HG02852 (cell line): Measurements from ENCODE around the gene SNX3.

ENCODE experiments used
- ATAC-seq: cut with Tn5 transposase; IDR thresholded peaks from one replicate; pipeline ENCODE4 v1.9.1; 2021; ENCODE audit warnings: mild to moderate bottlenecking, moderate library complexity; ENCODE audit not compliant: unreplicated experiment

The SNX3 gene

DNA sequence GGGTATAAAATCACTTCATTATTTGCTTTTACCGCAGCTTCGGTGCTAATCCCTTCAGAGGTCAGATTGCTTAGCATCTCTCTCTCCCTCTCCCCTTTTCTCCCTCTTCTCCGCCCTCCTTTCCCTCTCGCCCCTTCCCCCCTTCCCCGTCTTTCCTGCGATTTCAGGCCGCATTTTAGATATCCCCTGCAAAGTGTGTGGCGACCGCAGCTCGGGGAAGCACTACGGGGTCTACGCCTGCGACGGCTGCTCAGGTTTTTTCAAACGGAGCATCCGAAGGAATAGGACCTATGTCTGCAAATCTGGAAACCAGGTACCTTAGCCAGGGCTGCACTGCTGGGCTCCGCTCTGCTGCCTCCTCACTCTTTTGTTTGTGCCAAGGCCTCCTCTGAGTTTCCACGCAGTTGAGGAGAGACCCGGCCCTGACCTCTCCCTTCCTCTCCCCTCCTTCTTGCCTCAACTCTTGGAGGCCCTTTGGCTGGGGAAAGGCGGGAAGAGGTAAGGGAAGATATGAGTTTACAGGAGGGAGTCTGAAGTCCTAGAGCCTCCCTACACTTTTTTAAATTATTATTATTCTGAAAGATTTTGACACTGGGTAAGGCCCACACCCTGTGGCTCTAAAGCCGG, 89.4 kb downstream of the SNX3 start:
- no peak for ATAC-seq

DNA sequence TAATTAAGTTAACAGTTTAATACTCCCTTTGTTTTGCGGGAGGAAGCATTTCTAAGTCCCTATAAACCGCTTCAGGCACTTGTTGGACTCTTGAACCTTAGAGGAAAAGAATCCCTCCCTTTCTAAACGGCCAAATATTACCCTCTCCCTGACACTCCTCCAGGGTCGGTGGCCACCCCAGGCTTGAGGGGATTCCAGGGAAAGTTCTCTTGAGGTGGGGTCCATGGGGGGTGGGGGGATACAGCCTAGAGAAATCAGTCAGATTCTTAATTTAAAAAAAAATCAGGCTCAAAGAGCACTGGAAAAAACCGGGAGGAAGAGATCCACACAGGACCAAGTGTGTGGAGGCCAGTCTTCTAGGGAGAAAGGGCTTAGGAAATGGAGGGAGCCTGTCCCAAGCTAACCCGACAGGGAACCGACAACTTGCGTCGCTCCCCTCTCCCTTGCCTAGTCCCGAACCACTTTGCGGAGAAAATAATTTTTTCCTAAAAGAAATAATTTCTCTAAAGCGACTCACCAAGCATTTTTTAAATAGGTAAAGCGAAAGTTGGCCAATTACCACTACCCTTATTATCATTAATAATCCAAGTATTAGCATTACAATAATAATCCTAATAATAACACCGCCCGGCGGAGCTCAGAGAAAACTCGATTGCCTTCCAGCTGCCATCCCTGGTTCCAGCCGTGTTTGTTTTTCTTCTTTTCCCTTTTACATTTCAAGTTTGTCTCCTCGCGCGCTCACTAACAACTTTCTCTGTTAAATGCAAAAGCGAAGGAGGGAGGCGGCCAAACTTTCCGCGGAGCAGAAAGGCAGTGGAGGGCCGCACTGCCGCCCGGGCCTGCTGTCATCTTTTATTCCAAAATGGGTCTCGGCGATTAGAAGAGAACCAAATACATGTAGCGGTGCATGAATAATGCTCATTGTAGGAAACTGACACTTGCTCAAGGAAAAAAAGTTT, 90.2 kb downstream of the SNX3 start:
- no peak for ATAC-seq

DNA sequence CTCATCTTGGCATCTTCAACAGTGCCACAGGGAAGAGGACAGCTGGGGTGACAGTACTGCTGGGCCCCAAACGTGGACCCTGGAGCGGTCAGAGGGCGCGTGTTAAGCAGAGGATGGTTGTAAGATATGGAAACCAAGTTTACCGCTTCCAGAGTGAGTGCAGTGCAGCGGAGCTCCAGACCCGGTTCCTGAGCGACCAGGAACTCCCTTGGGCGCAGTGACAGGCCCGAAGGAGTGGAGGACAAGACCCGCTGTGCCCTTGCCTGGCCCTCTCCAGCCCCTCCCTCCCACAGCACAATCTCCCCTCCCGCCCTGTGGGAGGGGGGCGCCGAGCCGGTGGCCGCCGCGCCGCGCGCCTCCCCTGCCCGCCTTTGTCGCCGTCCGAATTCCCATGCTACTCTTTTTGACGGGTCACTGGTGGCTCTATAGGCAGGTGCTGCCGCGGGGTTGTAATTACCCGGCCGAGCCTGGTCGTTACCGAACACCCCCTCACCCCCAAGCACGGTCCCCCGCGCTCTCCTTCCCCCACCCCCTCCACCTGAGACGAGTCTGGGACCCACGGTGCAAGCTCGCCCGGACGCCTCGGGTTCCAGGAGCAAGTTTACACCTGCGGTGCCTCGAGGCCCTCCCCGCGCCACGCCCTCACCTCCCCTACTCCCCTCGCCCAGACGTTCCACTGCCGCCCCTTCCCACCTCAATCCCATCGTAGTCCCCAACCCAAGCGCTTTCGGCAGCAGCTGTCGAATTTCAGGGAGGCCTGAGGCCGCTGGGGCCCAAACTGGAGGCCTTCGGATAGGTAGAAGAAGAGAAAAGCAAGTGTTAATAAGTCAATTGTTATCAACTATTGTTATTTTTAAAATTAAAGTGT, 91.1 kb downstream of the SNX3 start:
- no peak for ATAC-seq

DNA sequence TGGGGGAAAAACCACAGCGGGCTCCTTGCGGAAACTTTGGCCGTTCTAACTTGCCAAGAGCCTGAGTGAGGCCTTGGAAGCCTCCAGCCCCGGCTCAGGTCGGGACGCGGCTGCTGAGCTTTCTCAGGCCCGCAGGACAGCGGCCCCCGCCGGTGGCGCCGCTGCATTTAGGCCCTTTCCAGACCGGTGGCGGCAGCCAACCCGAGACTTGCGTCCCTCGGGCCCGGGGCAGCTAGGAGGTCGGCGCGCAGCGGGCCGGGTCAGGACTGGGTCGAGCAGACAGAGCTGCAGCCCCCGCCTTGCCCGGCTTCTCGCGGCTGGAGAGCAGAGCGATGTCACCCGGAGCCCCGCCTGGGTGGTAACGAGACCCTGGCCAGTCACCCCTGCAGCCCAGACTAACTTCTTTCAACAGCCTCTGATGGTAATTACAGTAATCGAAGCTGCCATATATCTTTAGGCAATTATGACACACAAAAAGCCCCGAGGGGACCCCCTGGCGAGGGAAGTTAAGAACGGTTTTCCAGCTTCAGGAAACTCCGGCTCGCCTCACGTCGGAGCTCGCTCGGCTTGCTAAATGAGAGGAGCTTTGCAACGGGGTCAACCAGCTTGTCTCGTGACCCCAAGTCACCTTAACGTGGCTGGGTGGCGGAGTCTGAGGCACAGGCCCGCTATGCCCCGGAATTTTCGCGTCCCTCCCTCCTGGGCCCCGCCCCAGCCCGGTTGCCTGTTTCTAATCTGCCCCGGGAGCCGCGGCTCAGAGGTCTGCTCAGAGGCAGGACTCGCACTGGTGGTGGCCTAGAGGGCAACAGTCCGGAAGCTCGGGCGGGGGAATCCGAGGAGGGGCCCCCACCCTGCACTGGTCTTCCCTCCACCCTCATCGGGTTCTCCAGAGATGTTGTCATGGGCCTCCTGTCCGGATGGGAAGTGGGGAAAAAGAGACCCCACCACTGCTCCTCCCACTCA, 92.1 kb downstream of the SNX3 start:
- no peak for ATAC-seq

DNA sequence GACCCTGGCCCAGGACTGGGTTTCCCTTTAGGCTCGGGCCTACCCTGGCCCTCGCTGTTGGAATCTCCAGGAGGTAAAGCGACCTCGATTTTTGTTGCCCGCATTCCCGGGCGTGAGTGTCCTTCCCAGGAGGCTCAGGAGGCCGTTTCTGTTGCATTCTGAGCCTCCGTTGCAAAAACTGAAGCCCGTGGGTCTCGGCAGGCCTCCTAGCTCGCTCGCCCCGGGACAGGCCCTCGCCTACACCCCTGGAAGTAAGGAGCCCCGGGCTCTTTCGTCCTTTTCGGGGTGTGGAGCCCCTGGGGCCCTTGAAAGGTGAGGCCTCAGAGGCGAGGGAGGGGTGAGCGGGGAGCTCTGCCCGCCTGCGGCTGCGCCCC, 92.8 kb downstream of the SNX3 start:
- no peak for ATAC-seq

DNA sequence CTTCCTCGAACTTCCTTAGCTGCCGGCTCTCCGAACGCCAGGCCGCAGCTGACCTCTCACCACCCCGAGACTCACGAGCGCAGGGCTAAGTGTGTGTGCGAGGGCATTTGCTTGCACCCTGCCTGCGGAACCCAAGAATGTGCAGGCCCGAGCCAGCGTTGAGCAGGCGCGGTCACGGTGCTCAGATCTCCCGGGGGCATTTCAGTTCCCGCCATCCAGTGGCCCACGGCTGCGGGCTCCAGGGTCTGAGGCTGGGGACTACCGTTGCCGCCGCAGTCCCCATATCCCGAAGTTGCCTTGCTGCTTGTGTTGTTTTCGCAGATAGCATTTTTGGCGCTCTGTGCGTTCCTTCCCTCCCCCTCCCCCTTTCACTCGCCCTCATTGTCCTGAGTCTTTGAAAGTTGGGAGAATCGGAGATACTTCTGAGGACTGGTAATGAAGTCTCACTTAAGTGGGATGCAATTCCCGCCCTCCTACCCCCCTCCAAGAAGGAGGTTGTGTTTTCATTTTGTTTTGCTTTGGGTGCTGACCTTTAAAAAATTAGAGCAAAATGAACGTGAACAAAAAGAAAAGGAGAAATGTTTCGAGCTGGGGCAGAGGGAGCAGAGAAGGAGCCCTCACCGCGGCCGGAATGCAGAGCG, 93.3 kb downstream of the SNX3 start:
- no peak for ATAC-seq

DNA sequence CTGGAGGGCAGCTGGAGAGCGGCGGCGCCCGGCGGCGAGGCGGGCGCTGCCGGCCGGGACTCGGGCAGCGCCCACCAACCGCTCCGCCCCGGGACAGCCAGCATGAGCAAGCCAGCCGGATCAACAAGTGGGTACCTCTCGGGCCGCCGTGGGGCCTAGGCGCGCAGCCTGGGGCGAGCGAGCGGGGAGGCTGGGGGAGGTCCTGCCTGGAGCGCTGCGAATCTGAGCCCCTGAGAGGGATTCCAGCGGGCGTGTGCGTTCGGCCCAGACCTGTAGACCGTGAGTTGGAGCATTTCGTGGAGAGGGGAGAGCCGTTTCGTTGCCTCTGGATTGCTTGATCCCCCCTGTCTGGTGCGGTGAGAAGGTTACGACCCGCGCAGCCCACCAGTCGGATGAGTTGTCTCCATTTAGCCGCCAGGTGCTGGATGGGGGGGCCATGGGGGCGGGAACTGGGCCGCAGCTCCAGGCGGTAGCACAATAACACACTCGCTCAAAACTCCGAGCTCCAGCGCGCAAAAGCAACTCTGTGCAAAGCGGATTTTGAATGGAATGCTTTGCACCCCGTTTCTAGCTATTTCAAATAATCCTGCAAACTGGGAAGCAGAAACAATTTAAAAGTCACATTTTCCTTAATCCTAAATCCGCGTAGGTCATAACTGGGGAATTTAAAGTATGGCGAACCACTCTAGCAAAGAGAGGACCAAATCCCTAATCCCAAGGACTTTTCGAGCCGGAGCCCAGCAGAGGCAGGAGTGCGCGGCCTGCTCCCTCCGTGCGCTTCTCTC, 94.0 kb downstream of the SNX3 start:
- ATAC-seq: no peak

DNA sequence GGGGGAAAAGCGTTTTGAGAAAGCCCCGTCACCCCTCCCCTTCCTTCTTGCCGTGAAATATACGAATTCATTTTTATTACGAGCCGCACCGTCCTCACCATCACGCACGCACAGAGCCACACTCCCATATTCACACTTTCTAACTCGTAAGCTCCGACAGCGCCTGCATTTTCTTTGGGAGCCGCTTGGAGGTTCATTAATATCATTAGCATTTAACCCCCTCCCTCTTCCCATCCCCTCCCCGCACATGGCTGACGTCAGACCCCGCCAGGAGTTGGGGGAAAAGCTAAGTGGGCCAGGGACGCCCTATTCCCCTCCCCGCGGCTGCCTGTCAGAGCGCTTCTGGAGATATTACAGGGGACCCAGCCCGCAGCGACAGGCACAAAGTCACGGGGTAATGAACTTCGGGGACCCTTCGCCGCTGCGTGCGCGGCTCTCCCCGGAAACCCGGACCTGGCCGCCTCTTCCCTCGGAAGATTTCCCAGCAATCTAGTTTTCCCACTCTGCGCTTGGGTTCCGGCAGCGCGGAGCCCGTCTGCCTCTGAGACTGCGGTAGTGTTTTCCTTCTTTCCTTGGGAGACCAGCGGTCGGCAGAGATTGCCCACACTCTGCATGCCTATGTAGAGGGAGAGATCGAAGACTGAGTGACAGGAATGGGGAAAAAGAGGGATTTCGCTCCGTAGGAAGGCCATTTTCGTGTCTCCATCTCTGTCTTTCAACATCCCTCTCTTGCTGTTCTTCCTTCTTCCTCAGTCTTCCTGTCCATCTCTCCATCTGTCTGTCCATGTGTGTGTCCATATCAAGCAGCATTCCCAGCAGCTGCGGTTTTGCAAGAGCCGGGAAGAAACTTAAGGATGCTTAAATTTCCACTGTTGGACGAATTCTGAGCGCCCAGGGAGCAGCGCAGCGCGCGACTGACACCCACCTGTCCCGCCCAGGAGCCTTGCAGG, 94.9 kb downstream of the SNX3 start, which contains the start of gene NR2E1:
TSS of gene NR2E1 (plus strand) at position 309 of the 950 bp plus-strand sequence. CDS start 744 bp downstream, outside the sequence.
- no peak for ATAC-seq

DNA sequence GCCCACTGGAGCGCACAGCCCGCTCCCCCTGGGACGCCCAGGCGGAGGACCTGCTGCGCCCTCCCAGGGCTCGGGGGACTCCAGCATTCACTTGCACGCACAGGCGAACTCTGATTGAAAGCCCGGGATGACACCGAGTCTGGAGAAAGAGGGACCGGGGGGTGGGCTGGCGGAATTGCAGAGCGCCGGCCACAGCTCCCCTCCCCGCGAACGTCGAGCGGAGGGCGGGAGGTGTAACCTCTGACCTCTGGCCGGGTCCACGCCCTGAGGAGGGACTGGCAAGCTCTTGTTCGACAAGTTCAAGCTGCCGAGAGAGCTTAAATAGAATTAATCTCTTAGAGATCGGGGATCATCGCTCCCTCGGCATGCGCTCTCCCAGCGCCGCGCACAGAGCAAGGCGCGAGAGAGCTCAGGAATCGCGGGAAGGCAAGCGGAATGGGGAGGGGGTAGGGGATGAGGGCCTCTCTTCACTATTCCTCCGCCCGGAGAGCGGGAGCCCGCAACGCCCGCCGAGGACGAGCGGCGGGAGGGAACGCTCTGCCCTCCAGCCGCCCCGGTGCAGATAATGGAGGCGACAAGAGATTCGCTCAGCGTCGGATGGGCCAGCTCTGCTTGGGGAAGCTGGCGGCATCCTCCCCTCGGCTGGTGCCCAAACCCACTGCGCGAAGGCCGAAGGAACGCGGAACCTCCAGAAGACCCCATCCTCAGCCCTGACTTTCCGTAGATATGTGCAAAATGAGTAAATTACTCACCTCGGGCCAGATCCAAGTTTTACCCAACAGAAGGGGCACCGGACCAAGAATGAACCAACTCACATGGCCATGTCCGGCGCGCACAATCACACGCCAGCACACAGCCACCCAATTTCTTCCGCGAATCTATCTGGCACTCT, 95.8 kb downstream of the SNX3 start:
- no peak for ATAC-seq

DNA sequence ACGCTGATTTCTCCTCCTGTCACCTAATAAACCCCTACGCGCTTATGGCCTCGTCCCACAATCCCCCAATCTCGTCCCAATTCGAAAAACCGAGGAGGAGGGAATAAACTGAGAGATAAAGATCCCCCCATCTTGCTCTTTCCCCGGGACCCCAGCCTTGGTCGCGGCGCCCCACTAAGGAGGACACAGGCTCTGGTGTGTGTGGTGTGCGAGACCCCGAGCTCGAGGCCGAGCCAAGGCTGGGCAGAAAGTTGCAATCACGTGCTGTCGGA, 96.4 kb downstream of the SNX3 start:
- ATAC-seq: no peak

DNA sequence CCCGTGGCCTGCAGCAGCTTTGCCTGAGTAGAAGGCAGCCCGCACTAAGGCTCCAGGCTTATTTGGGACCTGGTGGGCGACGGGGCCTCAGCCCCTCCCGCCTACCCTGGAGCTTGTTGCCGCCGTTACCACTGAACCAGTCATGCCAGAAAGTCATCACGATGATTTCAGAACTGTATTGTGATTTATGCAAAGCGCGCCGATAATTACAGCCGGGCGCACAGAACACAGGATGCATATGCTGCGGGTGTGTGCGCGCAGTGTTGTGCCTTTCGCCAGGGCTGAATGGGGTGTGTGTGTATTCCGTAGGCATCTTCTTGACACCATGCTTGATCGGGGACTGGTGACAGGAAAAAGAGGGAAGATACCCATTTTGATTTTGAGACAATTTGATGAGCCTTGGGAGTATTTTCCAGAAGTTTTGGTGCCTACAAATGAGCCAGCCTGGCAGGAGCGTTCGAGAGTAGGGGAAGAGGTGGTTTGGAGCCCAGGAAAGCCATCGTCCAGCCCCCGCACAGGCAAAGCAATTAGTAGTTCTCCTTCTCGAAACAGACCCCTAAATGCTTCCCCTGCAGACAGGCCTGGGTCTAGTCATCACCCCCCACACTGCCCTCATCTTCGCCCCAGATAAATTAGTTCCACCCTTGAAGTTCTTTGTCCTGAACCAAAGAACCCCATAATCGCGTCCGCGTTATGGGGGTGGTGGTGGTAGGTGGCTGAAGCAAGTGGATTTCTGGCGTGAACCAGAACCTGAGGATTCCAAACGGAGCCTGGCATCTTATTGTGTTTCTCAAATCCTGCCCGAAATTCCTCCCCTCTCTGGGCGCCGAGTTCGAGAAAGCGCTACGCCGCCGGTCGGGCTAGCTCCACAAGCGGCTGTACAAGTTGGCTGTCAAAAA, 96.9 kb downstream of the SNX3 start:
- no peak for ATAC-seq

DNA sequence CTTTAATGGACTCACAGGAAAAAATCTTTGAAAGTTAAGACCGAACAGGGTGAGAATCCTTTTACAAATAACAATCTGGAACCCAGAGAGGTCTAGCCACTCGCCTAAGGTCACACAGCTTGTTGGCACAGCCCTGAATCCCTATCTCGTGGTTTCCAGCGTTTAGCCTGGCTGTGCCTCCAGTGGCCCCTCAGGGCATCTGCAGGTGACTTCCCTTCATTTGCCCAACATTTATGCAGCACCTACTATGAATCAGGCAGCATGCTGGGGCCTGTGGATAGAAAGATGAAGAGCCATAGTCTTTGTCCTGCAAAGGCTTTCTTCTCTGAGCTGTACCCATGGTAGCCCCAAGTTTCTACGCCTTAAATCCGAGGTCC, 97.6 kb downstream of the SNX3 start:
- no peak for ATAC-seq

DNA sequence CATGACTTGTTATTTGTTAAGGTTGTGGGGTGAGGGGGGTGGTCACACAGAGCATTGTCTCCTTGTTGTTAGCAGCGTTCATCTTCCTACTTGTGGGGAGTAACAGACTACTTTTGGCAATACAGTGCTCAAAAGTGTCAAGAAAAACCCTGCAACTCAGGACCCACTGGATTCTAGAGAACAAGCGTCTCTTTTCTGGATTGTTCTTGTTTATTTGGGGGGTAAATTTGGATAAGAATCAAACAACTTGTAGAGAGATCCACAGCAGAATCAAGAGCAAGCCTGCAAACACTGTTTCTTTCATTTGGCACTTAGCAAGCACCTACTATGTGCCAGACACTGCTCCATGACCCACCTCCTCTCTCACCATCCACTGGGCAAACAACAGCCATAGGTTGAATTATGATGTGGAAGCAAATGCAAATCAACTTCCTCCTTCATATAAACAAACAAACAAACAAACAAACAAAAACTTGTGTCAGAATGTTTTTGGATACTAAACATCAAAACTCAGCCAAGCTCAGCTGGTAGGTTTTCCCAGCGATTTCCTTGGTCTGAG, 99.0 kb downstream of the SNX3 start:
- ATAC-seq: no peak
